Measurements from ENCODE around the gene LCN15. TPM values are rescaled to one million over a fixed set of nuclear protein-coding genes. Genes with fewer than 3 reads are reported as not detected.
A peak's percentile ranks its signal among the peaks of the same experiment; 100 is the strongest.
"Not testable (repeated sequence)": the region's sequence is repeated elsewhere in the genome, so short reads cannot be mapped to it uniquely, and the experiment has no call there.

Gene LCN15
- total RNA-seq, 1 experiment from 2014 or later: not detected

GRCh38 chr9:136787690-136788400 is 23.5 kb upstream of the LCN15 start:
- Histone ChIP-seq H2AK5ac (ENCODE audit: insufficient read length, low read length) (no peak overlapping the region), H3K23ac (ENCODE audit: insufficient read length, low read depth, low read length) (no peak overlapping the region), H4K8ac (replicated peaks; ENCODE audit: insufficient read length, low read depth, low read length) (no peak overlapping the region), H2BK5ac (ENCODE audit: insufficient read length, low read length) (no peak overlapping the region), H4K5ac (ENCODE audit: insufficient read length, low read depth, low read length) (no peak overlapping the region), H2BK12ac (ENCODE audit: insufficient read length, low read depth, low read length) (no peak overlapping the region), H3K4me1 (ENCODE audit: insufficient read depth, low read length) (no peaks in the 10 kb centered on the region), H3K27ac (ENCODE audit: insufficient read length, low read depth, low read length) (no peak overlapping the region), H2AFZ (ENCODE audit: low read length) (no peak overlapping the region), H3K14ac (ENCODE audit: insufficient read depth, low read length) (no peak overlapping the region), H3K4me2 (ENCODE audit: insufficient read depth, insufficient read length, low read length) (no peak overlapping the region), H3T11ph (ENCODE audit: low read length) (no peak overlapping the region), H3K79me2 (ENCODE audit: insufficient read depth, low read length) (no peaks in the 10 kb centered on the region), H3K56ac (ENCODE audit: insufficient read length, low read depth, low read length) (no peak overlapping the region), H2BK120ac (ENCODE audit: low read depth, low read length, poor library complexity, severe bottlenecking) (no peak overlapping the region), H3K18ac (ENCODE audit: insufficient read length, low read depth, low read length) (no peak overlapping the region), H2BK20ac (ENCODE audit: low read depth, low read length, poor library complexity, severe bottlenecking) (no peak overlapping the region), H3K4ac (ENCODE audit: low read depth, low read length) (no peak overlapping the region), H4K91ac (ENCODE audit: insufficient read length, low read depth, low read length) (no peak overlapping the region), H3K9ac (ENCODE audit: extremely low read depth, insufficient read length, low read length) (no peak overlapping the region), H2BK15ac (ENCODE audit: low read depth, low read length) (no peak overlapping the region), H3K79me1 (ENCODE audit: insufficient read depth, low read depth, low read length, poor library complexity, severe bottlenecking) (no peaks in the 10 kb centered on the region), H3K9me3 (ENCODE audit: control insufficient read depth, low read depth, low read length) (no peaks in the 10 kb centered on the region), H3K23me2 (ENCODE audit: insufficient read length, low read depth, low read length, poor library complexity, severe bottlenecking) (no peaks in the 10 kb centered on the region), H4K20me1 (ENCODE audit: control insufficient read depth, insufficient read depth, insufficient read length) (no peaks in the 10 kb centered on the region), H3K27me3 (ENCODE audit: insufficient read depth, low read length) (no peaks in the 10 kb centered on the region)
- TF ChIP-seq CTCF (conservative IDR thresholded peaks at IDR 0.05): peak; percentile 90
- Mint-ChIP-seq H3K27me3 (ENCODE audit: low read depth) (peaks cover 11% of the 10 kb centered on the region), H3K27ac (0 out of 7 replicates have a peak overlapping the region, but pooled peaks of 1 of the 3 experiments have one; percentile 26), H3K36me3 (ENCODE audit: insufficient read depth in 1 of 3, low read depth in 3 of 3) (no peaks in the 10 kb centered on the region), H3K4me1 (peaks cover 10 to 21% of the 10 kb centered on the region in 2 experiments), H3K4me3 (no peak overlapping the region), H3K9me3 (no peaks in the 10 kb centered on the region)
- no CpG with 5 or more reads among the region's 21 CpGs for WGBS (ENCODE audit: extremely low coverage, insufficient read length, low lambda C conversion rate)
- peak; percentile 84 for DNase-seq

GRCh38 chr9:136786983-136787382 is 22.7 kb upstream of the LCN15 start:
- not testable (repeated sequence) for DNase-seq; H4K91ac ChIP-seq (ENCODE audit: insufficient read length, low read depth, low read length); H3K79me1 ChIP-seq (ENCODE audit: insufficient read depth, low read depth, low read length, poor library complexity, severe bottlenecking); H3K27ac Mint-ChIP-seq; H2BK20ac ChIP-seq (ENCODE audit: low read depth, low read length, poor library complexity, severe bottlenecking); H3K79me2 ChIP-seq (ENCODE audit: insufficient read depth, low read length); H3K27ac ChIP-seq (ENCODE audit: insufficient read length, low read depth, low read length); H2BK12ac ChIP-seq (ENCODE audit: insufficient read length, low read depth, low read length); H3T11ph ChIP-seq (ENCODE audit: low read length); H3K36me3 Mint-ChIP-seq (ENCODE audit: insufficient read depth in 1 of 3, low read depth in 3 of 3); H3K4me2 ChIP-seq (ENCODE audit: insufficient read depth, insufficient read length, low read length); H2AK5ac ChIP-seq (ENCODE audit: insufficient read length, low read length); H3K9me3 Mint-ChIP-seq; H3K14ac ChIP-seq (ENCODE audit: insufficient read depth, low read length); H2BK5ac ChIP-seq (ENCODE audit: insufficient read length, low read length); H4K5ac ChIP-seq (ENCODE audit: insufficient read length, low read depth, low read length); H3K23me2 ChIP-seq (ENCODE audit: insufficient read length, low read depth, low read length, poor library complexity, severe bottlenecking); H3K4me1 ChIP-seq (ENCODE audit: insufficient read depth, low read length); H3K27me3 ChIP-seq (ENCODE audit: insufficient read depth, low read length); H3K4ac ChIP-seq (ENCODE audit: low read depth, low read length); H3K9me3 ChIP-seq (ENCODE audit: control insufficient read depth, low read depth, low read length); H2AFZ ChIP-seq (ENCODE audit: low read length); H2BK15ac ChIP-seq (ENCODE audit: low read depth, low read length); H2BK120ac ChIP-seq (ENCODE audit: low read depth, low read length, poor library complexity, severe bottlenecking); H3K56ac ChIP-seq (ENCODE audit: insufficient read length, low read depth, low read length); H4K8ac ChIP-seq (replicated peaks; ENCODE audit: insufficient read length, low read depth, low read length); H4K20me1 ChIP-seq (ENCODE audit: control insufficient read depth, insufficient read depth, insufficient read length); H3K23ac ChIP-seq (ENCODE audit: insufficient read length, low read depth, low read length); H3K9ac ChIP-seq (ENCODE audit: extremely low read depth, insufficient read length, low read length); H3K4me3 Mint-ChIP-seq; H3K18ac ChIP-seq (ENCODE audit: insufficient read length, low read depth, low read length)
- Mint-ChIP-seq H3K27me3 (ENCODE audit: low read depth) (peaks cover 13% of the 10 kb centered on the region), H3K4me1 (peaks cover 8 to 18% of the 10 kb centered on the region in 2 experiments)
- WGBS (ENCODE audit: extremely low coverage, insufficient read length, low lambda C conversion rate): no CpG with 5 or more reads among the region's 4 CpGs
